IPS-18a (cell line): ENCODE data around the gene SMYD2.

Experiments
- H3K27ac ChIP-seq: one replicate; pipeline ENCODE4 v1.5.1; 2013; ENCODE audit warnings: low read length
- H3K27me3 ChIP-seq: one replicate; pipeline ENCODE4 v1.6.1; 2013; ENCODE audit warnings: mild to moderate bottlenecking, low read length; ENCODE audit not compliant: control insufficient read depth, insufficient read depth
- H3K36me3 ChIP-seq: one replicate; pipeline ENCODE4 v1.6.1; 2013; ENCODE audit warnings: low read depth, low read length; ENCODE audit not compliant: control insufficient read depth
- H3K4me1 ChIP-seq: one replicate; pipeline ENCODE4 v1.6.1; 2013; ENCODE audit warnings: low read depth, low read length; ENCODE audit not compliant: control insufficient read depth
- H3K4me3 ChIP-seq: one replicate; pipeline ENCODE4 v1.5.1; 2013; ENCODE audit warnings: low read length
- H3K9ac ChIP-seq: one replicate; pipeline ENCODE4 v1.6.1; 2013; ENCODE audit warnings: mild to moderate bottlenecking, low read length, moderate library complexity
- H3K9me3 ChIP-seq: one replicate; pipeline ENCODE4 v1.6.1; 2013; ENCODE audit warnings: low read depth, low read length; ENCODE audit not compliant: control insufficient read depth

SMYD2 gene

GRCh38 chr1:214335567-214335966 lies 54.6 kb downstream of the SMYD2 start:
- Histone ChIP-seq H3K27ac (no peak overlapping the region), H3K9me3 (no peaks in the 10 kb centered on the region), H3K27me3 (no peaks in the 10 kb centered on the region), H3K4me1 (peaks cover 12% of the 10 kb centered on the region), H3K4me3 (no peak overlapping the region), H3K9ac (no peak overlapping the region), H3K36me3 (no peaks in the 10 kb centered on the region)

DNA sequence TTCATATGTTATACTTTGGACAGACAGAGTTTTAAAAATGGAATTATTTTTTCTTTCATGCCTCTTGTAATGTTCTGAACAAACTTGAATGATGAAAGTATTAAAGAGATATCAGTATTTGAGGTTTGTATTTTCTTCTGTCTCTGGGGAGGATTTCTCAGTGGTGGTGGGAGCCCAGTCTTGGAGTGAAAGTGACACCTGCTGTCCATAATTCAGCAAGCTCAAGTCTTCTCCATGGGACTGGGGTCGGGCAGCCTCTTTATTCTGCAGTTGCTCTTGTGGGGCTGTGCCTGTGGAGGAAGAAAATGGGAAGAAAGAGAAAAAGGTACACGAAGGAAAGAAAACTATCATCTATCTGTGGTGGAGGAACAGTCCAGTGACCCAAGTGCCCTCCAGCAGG lies 56.1 kb downstream of the SMYD2 start:
- H3K9ac ChIP-seq = peak overlapping the region; percentile 1

GRCh38 chr1:214337511-214337910 lies 56.6 kb downstream of the SMYD2 start:
- H3K4me3 ChIP-seq = no peak overlapping the region
- no peaks in the 10 kb centered on the region for H3K27me3 ChIP-seq
- peak overlapping the region; percentile 1 for H3K9ac ChIP-seq
- H3K9me3 ChIP-seq = no peaks in the 10 kb centered on the region
- H3K4me1 ChIP-seq = peaks cover 12% of the 10 kb centered on the region
- H3K27ac ChIP-seq = no peak overlapping the region
- no peaks in the 10 kb centered on the region for H3K36me3 ChIP-seq

More for the DNA sequence above, 56.1 kb downstream of the SMYD2 start:
- Histone ChIP-seq H3K27ac (no peak overlapping the region), H3K4me1 (peaks cover 12% of the 10 kb centered on the region), H3K27me3 (no peaks in the 10 kb centered on the region), H3K4me3 (no peak overlapping the region), H3K9me3 (no peaks in the 10 kb centered on the region), H3K36me3 (no peaks in the 10 kb centered on the region)

DNA sequence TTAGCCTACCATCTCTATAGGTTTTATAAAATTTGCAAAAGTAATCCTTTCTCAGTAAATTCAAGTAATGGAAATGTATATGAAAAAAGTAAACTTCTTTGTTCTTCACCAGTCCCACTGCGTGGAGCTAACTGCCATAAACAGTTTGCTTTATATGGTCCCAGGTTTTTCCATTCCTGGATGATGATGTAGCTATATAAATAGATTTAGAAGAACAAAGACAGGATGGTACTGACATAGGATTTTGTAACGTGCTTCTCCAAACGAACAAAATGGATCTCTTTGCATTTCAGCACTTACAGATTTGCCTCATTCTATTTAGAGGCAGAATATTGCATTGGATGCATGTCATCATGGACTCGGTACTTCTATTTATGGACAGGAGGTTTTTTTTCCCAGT lies 57.3 kb downstream of the SMYD2 start:
- Histone ChIP-seq H3K4me3 (no peak overlapping the region), H3K27me3 (no peaks in the 10 kb centered on the region), H3K9me3 (no peaks in the 10 kb centered on the region), H3K9ac (peak overlapping the region; percentile 1), H3K27ac (no peak overlapping the region), H3K4me1 (peaks cover 12% of the 10 kb centered on the region), H3K36me3 (no peaks in the 10 kb centered on the region)

- Histone ChIP-seq H3K4me1 (peaks cover 12% of the 10 kb centered on the region), H3K27ac (no peak overlapping the region), H3K4me3 (no peak overlapping the region), H3K36me3 (no peaks in the 10 kb centered on the region), H3K9me3 (no peaks in the 10 kb centered on the region), H3K27me3 (no peaks in the 10 kb centered on the region), H3K9ac (no peak overlapping the region)
Observed at GRCh38 chr1:214341459-214341858, 60.5 kb downstream of the SMYD2 start.

- no peaks in the 10 kb centered on the region for H3K36me3 ChIP-seq
- no peaks in the 10 kb centered on the region for H3K27me3 ChIP-seq
- H3K9ac ChIP-seq = no peak overlapping the region
- no peak overlapping the region for H3K4me3 ChIP-seq
- no peaks in the 10 kb centered on the region for H3K9me3 ChIP-seq
- no peak overlapping the region for H3K27ac ChIP-seq
- peaks cover 12% of the 10 kb centered on the region for H3K4me1 ChIP-seq
Observed at GRCh38 chr1:214341932-214342331, 61.0 kb downstream of the SMYD2 start.

- Histone ChIP-seq H3K27ac (no peak overlapping the region), H3K9ac (no peak overlapping the region), H3K36me3 (no peaks in the 10 kb centered on the region), H3K4me3 (no peak overlapping the region), H3K9me3 (no peaks in the 10 kb centered on the region), H3K27me3 (no peaks in the 10 kb centered on the region), H3K4me1 (peaks cover 8% of the 10 kb centered on the region)
Observed at GRCh38 chr1:214342525-214342924, 61.6 kb downstream of the SMYD2 start.

DNA sequence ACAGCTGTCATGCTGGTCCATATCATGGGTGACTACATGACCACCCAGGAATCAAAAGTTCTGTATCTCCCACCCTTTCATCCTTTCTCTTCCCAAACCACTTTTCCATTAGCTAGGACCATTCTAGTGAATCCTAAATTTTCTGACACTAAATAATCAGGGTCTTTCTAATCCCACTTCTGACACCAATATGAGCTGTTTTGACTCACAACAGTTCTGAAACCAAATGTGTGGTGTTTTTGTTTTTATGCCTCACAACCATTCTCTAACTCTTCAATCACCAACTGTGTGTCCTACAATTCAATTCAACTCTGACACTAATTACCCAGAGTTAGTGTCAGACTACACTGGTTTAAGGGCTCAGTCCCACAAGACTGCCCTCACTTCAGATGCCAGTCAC lies 63.9 kb downstream of the SMYD2 start:
- no peak overlapping the region for H3K27ac ChIP-seq
- no peak overlapping the region for H3K4me3 ChIP-seq
- no peaks in the 10 kb centered on the region for H3K27me3 ChIP-seq
- peaks cover 8% of the 10 kb centered on the region for H3K4me1 ChIP-seq
- H3K36me3 ChIP-seq = peaks cover 3% of the 10 kb centered on the region
- H3K9ac ChIP-seq = no peak overlapping the region
- no peaks in the 10 kb centered on the region for H3K9me3 ChIP-seq

DNA sequence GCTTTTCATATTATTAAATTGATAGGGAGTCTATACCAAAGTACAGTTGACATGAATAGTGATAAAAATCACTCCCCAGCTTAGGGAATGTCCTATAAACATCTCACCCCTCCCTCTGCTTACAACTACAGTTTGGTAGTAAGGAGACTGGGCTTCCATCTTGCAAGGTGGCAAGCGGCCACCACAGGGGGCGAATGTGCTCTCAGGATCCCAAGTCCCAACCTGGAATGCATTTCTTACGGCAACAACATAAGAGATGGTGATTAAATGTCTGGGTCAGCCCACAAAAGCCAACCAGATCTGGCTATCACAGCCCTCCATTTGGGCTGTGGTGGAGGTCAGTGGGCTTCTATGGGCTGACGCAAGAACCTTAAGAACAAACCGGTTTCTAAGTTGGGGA lies 68.0 kb downstream of the SMYD2 start:
- H3K4me1 ChIP-seq = peaks cover 13% of the 10 kb centered on the region
- no peak overlapping the region for H3K9ac ChIP-seq
- no peak overlapping the region for H3K4me3 ChIP-seq
- H3K9me3 ChIP-seq = no peaks in the 10 kb centered on the region
- H3K27ac ChIP-seq = no peak overlapping the region
- H3K36me3 ChIP-seq = peaks cover 3% of the 10 kb centered on the region
- no peaks in the 10 kb centered on the region for H3K27me3 ChIP-seq

- H3K9ac ChIP-seq = no peak overlapping the region
- H3K9me3 ChIP-seq = no peaks in the 10 kb centered on the region
- H3K27me3 ChIP-seq = no peaks in the 10 kb centered on the region
- H3K4me3 ChIP-seq = no peak overlapping the region
- peaks cover 17% of the 10 kb centered on the region for H3K4me1 ChIP-seq
- peak overlapping the region; percentile 40 for H3K27ac ChIP-seq
- H3K36me3 ChIP-seq = peaks cover 3% of the 10 kb centered on the region
Observed at GRCh38 chr1:214349781-214350180, 68.8 kb downstream of the SMYD2 start.

DNA sequence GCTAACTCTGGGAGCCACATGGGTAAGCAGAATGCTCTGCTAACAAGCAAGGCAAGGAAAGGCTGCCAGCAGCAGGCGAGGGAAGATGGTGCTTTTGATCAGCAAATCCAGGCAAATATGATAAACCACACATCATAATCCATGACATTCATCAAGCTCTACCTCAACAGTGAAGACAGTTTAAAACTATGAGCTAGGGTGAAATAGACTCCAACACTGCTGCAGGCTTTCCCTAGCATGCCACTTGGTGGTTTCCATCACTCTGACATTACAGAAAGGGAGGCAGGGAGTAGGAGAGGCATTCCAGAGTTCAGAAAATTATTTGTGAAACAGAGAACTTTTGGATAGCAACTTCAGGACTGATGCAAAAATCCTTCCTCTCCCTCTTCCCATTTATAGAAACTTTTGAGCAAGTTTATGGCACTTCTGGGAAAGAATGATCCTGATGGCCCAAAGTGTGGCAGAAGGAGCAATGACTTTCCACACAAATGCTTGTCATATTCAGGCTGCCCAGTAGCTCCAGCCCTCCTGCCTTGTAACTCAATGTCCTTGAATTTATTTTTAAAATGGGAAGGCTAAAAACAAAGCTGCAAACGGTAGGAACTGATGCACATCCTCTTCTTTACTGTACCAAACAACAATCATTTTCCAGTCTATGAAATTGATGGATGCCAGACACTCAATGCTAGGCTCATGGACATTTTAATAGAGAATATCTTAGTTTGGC lies 70.8 kb downstream of the SMYD2 start:
- Histone ChIP-seq H3K4me1 (peaks cover 22% of the 10 kb centered on the region), H3K4me3 (no peak overlapping the region), H3K36me3 (peaks cover 4% of the 10 kb centered on the region), H3K27ac (no peak overlapping the region), H3K9me3 (no peaks in the 10 kb centered on the region), H3K9ac (no peak overlapping the region), H3K27me3 (no peaks in the 10 kb centered on the region)

DNA sequence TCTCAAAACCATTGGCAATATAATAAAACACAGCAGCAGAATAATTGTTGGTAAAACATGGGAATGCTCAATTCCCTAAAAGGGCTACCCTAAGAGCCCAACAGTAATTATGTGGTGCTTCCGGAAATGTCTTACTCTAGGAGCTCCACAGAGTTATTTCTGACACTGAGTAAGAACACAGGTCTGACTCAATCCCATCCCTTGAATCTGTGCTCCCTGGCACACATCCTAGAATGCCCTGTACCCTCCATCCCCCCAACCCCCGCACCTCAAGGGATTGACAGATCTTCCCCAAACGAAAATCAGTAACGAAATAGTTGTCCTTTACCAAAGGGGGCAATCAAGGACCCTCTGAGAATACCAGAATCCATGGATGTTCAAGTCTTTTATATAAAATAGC lies 71.9 kb downstream of the SMYD2 start:
- peaks cover 10% of the 10 kb centered on the region for H3K36me3 ChIP-seq
- no peak overlapping the region for H3K27ac ChIP-seq
- H3K27me3 ChIP-seq = no peaks in the 10 kb centered on the region
- no peak overlapping the region for H3K4me3 ChIP-seq
- no peak overlapping the region for H3K9ac ChIP-seq
- H3K4me1 ChIP-seq = peaks cover 22% of the 10 kb centered on the region
- no peaks in the 10 kb centered on the region for H3K9me3 ChIP-seq
